ENCODE measurements around the gene CHIT1. TPM values are rescaled to one million over a fixed set of nuclear protein-coding genes. Genes with fewer than 3 reads are reported as not detected.
A peak's percentile ranks its signal among the peaks of the same experiment; 100 is the strongest.

Gene CHIT1
- polyA plus RNA-seq, 1 of the 3 experiments (the other 2 are of a cell fraction) = not detected

GRCh38 chr1:203178821-203179666, 50.4 kb downstream of the CHIT1 start:
- Histone ChIP-seq H3K4me3 (ENCODE audit: low read depth in 2 of 2, low read length in 1 of 2) (no peak overlapping the region), H4K20me1 (ENCODE audit: insufficient read depth) (no peaks in the 10 kb centered on the region), H3K4me2 (no peak overlapping the region), H3K9me2 (no peaks in the 10 kb centered on the region), H3K9me3 (no peaks in the 10 kb centered on the region), H3K36me3 (replicated peaks in 1 of 2; ENCODE audit: control insufficient read depth in 1 of 2, insufficient read depth in 2 of 2, low read length in 1 of 2) (no peaks in the 10 kb centered on the region), H2AFZ (ENCODE audit: low read depth) (no peak overlapping the region), H3K27ac (ENCODE audit: low read depth in 2 of 2, low read length in 1 of 2) (no peak overlapping the region), H3K9ac (no peak overlapping the region), H3K27me3 (ENCODE audit: insufficient read depth) (no peaks in the 10 kb centered on the region), H3K79me2 (ENCODE audit: insufficient read depth) (no peaks in the 10 kb centered on the region), H3K4me1 (ENCODE audit: control insufficient read depth in 1 of 2, insufficient read depth in 2 of 2, low read depth in 1 of 2, low read length in 1 of 2) (peaks cover 17 to 38% of the 10 kb centered on the region in 2 experiments; a peak in 2 of 4 replicates), H3F3A (replicated peaks; ENCODE audit: insufficient read depth) (no peaks in the 10 kb centered on the region)
- no peak for DNase-seq
- CTCF ChIA-PET = interaction anchor here (1.1 to 2.9 kb wide), 5 partner anchors 31 to 140 kb away, joined by 3 to 14 read pairs (median 6); no protein-coding TSS in a partner anchor
- POLR2A ChIA-PET = interaction anchor here (0.5 kb wide), 1 partner anchor 95 kb away, joined by 3 read pairs; no protein-coding TSS in a partner anchor
- WGBS (ENCODE audit: low lambda C conversion rate) = 94% methylated on average over 9 of the region's 14 CpGs
- TF ChIP-seq JUND (IDR thresholded peaks at IDR 0.05) (no peak), IRF3 (IDR thresholded peaks at IDR 0.05; ENCODE audit: low read depth, low read length) (no peak), RFX5 (IDR thresholded peaks at IDR 0.05; ENCODE audit: low read length) (no peak), EP300 (IDR thresholded peaks at IDR 0.05; ENCODE audit: borderline replicate concordance in 1 of 2, low read depth in 1 of 2, low read length in 1 of 2) (no peak), EZH2phosphoT487 (IDR thresholded peaks at IDR 0.05; ENCODE audit: borderline replicate concordance, low read depth) (no peak), MAX (IDR thresholded peaks at IDR 0.05; ENCODE audit: low read depth) (no peak)

- CTCF ChIA-PET = interaction anchor here (1.1 to 2.9 kb wide), 4 partner anchors 30 to 139 kb away, joined by 3 to 14 read pairs (median 4); no protein-coding TSS in a partner anchor
- H3K36me3 ChIP-seq (replicated peaks in 1 of 2; ENCODE audit: control insufficient read depth in 1 of 2, insufficient read depth in 2 of 2, low read length in 1 of 2) = no peaks in the 10 kb centered on the region
- H3K4me3 ChIP-seq (ENCODE audit: low read depth in 2 of 2, low read length in 1 of 2) = no peak overlapping the region
- no peak for TF ChIP-seq YY1 (IDR thresholded peaks at IDR 0.05; ENCODE audit: low read depth)
- no peak for TF ChIP-seq EP300 (IDR thresholded peaks at IDR 0.05; ENCODE audit: borderline replicate concordance in 1 of 2, low read depth in 1 of 2, low read length in 1 of 2)
- TF ChIP-seq MEF2A (IDR thresholded peaks at IDR 0.05; ENCODE audit: borderline replicate concordance, low read depth) = no peak
- no peak for TF ChIP-seq USF2 (IDR thresholded peaks at IDR 0.05; ENCODE audit: borderline replicate concordance, low read depth, low read length)
- TF ChIP-seq NRF1 (IDR thresholded peaks at IDR 0.05; ENCODE audit: low read depth, low read length) = no peak
- TF ChIP-seq REST (IDR thresholded peaks at IDR 0.05; ENCODE audit: low read depth, low read length) = no peak
- no peak for TF ChIP-seq TAF1 (IDR thresholded peaks at IDR 0.05; ENCODE audit: borderline replicate concordance, low read depth, low read length)
- TF ChIP-seq FOSL2 (IDR thresholded peaks at IDR 0.05; ENCODE audit: borderline replicate concordance, low read depth) = no peak
- TF ChIP-seq RAD21 (IDR thresholded peaks at IDR 0.05; ENCODE audit: low read length) = no peak
- no peak for TF ChIP-seq EZH2phosphoT487 (IDR thresholded peaks at IDR 0.05; ENCODE audit: borderline replicate concordance, low read depth)
- no peak for TF ChIP-seq PBX3 (IDR thresholded peaks at IDR 0.05)
- H3K9me3 ChIP-seq = no peaks in the 10 kb centered on the region
- peaks cover 17 to 42% of the 10 kb centered on the region in 2 experiments; a peak in 2 of 4 replicates for H3K4me1 ChIP-seq (ENCODE audit: control insufficient read depth in 1 of 2, insufficient read depth in 2 of 2, low read depth in 1 of 2, low read length in 1 of 2)
- peak overlapping the region; percentile 38; the same call in 1 of the 2 replicates for H3K9ac ChIP-seq
- DNase-seq = no peak
- H3K4me2 ChIP-seq = peak overlapping the region; percentile 30
- H3K9me2 ChIP-seq = no peaks in the 10 kb centered on the region
- no peaks in the 10 kb centered on the region for H4K20me1 ChIP-seq (ENCODE audit: insufficient read depth)
- peak overlapping the region; percentile 49; the same call in 1 of the 2 replicates for H2AFZ ChIP-seq (ENCODE audit: low read depth)
- peak overlapping the region in 1 of 2 experiments; percentile 57; a peak in 1 of 4 replicates for H3K27ac ChIP-seq (ENCODE audit: low read depth in 2 of 2, low read length in 1 of 2)
- no peaks in the 10 kb centered on the region for H3K79me2 ChIP-seq (ENCODE audit: insufficient read depth)
- H3K27me3 ChIP-seq (ENCODE audit: insufficient read depth) = no peaks in the 10 kb centered on the region
- POLR2A ChIA-PET = interaction anchor here (0.5 kb wide), 1 partner anchor 94 kb away, joined by 3 read pairs; no protein-coding TSS in a partner anchor
- 46% methylated on average over 4 of the region's 5 CpGs for WGBS (ENCODE audit: low lambda C conversion rate)
- no peaks in the 10 kb centered on the region for H3F3A ChIP-seq (replicated peaks; ENCODE audit: insufficient read depth)
Observed at GRCh38 chr1:203178083-203178482, 51.4 kb downstream of the CHIT1 start.
